Astrocyte (in vitro differentiated cells and primary cell): ENCODE results near the gene ULBP2. TPM values are rescaled to one million over a fixed set of nuclear protein-coding genes. Genes with fewer than 3 reads are reported as not detected.

Source experiments
- DNase-seq: peaks from one replicate; pipeline ENCODE4 v3.0.0-alpha.2; 2010; ENCODE audit warnings: low read depth
- FAIRE-seq: peaks from 2 replicates; lab custom pipeline; 2011; peaks lifted over from hg19 to GRCh38; lab: Jason Lieb, UNC
- H2AFZ ChIP-seq: 2 replicates; pipeline ENCODE4 v1.6.0; 2012; ENCODE audit warnings: low read depth, low read length, inconsistent platforms
- H3K27ac ChIP-seq: 2 replicates; pipeline ENCODE4 v1.5.1; 2011; ENCODE audit warnings: low read depth, low read length, inconsistent platforms
- H3K27me3 ChIP-seq: 2 replicates; pipeline ENCODE4 v1.6.0; 2011; ENCODE audit warnings: low read length, inconsistent platforms; ENCODE audit not compliant: insufficient read depth
- H3K36me3 ChIP-seq: 2 replicates; pipeline ENCODE4 v1.5.1; 2011; ENCODE audit warnings: low read length, inconsistent platforms; ENCODE audit not compliant: insufficient read depth
- H3K4me1 ChIP-seq: 2 replicates; pipeline ENCODE4 v1.5.1; 2011; ENCODE audit warnings: low read length, inconsistent platforms; ENCODE audit not compliant: insufficient read depth
- H3K4me2 ChIP-seq: 2 replicates; pipeline ENCODE4 v1.6.0; 2012; ENCODE audit warnings: low read length, inconsistent platforms
- H3K4me3 ChIP-seq: 2 replicates; pipeline ENCODE4 v1.5.1; 2011; ENCODE audit warnings: low read depth, mild to moderate bottlenecking, low read length, inconsistent platforms; ENCODE audit not compliant: insufficient read depth
- H3K79me2 ChIP-seq: 2 replicates; pipeline ENCODE4 v1.6.0; 2012; ENCODE audit warnings: mild to moderate bottlenecking, low read length, inconsistent platforms; ENCODE audit not compliant: insufficient read depth
- H3K9ac ChIP-seq: 2 replicates; pipeline ENCODE4 v1.6.0; 2012; ENCODE audit warnings: mild to moderate bottlenecking, low read length, inconsistent platforms
- H3K9me3 ChIP-seq: 2 replicates; pipeline ENCODE4 v1.5.1; 2012; ENCODE audit warnings: low read depth, mild to moderate bottlenecking, low read length, inconsistent platforms; ENCODE audit not compliant: insufficient read depth
- H4K20me1 ChIP-seq: 2 replicates; pipeline ENCODE4 v1.6.0; 2012; ENCODE audit warnings: low read length, inconsistent platforms; ENCODE audit not compliant: insufficient read depth
- H3K27ac Mint-ChIP-seq: one replicate; pipeline ENCODE4 v1.8.0; 2021; ENCODE audit warnings: mild to moderate bottlenecking, mixed read lengths; ENCODE audit not compliant: unreplicated experiment
- H3K27me3 Mint-ChIP-seq: one replicate; pipeline ENCODE4 v1.8.0; 2021; ENCODE audit warnings: low read depth, mixed read lengths; ENCODE audit not compliant: unreplicated experiment
- H3K36me3 Mint-ChIP-seq: one replicate; pipeline ENCODE4 v1.8.0; 2021; ENCODE audit warnings: low read depth, mixed read lengths; ENCODE audit not compliant: unreplicated experiment
- H3K4me1 Mint-ChIP-seq: one replicate; pipeline ENCODE4 v1.8.0; 2021; ENCODE audit warnings: low read depth, mixed read lengths; ENCODE audit not compliant: unreplicated experiment
- H3K4me3 Mint-ChIP-seq: one replicate; pipeline ENCODE4 v1.8.0; 2021; ENCODE audit warnings: mild to moderate bottlenecking, moderate library complexity, mixed read lengths; ENCODE audit not compliant: unreplicated experiment
- H3K9me3 Mint-ChIP-seq: one replicate; pipeline ENCODE4 v1.8.0; 2021; ENCODE audit warnings: mild to moderate bottlenecking, mixed read lengths; ENCODE audit not compliant: unreplicated experiment
- CTCF ChIP-seq: IDR thresholded peaks from 2 replicates; pipeline ENCODE4 v1.5.1; 2011; ENCODE audit warnings: low read depth, mild to moderate bottlenecking, inconsistent platforms, low read length, moderate library complexity; ENCODE audit not compliant: insufficient read depth
- EZH2 ChIP-seq: IDR thresholded peaks from 2 replicates; pipeline ENCODE4 v1.6.1; 2012; ENCODE audit warnings: mild to moderate bottlenecking, low read length, inconsistent platforms; ENCODE audit not compliant: insufficient read depth
- total RNA-seq: library from RNA; stranded (reverse); gene quantifications from 2 replicates; pipeline ENCODE4 v1.2.1, GENCODE V29; 2021

The ULBP2 gene
- total RNA-seq, 1 donor from 2014 or later, result 7.3 TPM

- Mint-ChIP-seq H3K4me3 (no peak overlapping the region), H3K27me3 (peaks cover 89% of the 10 kb centered on the region), H3K36me3 (no peaks in the 10 kb centered on the region), H3K27ac (no peak overlapping the region), H3K4me1 (peaks cover 3% of the 10 kb centered on the region), H3K9me3 (peaks cover 3% of the 10 kb centered on the region)
- Histone ChIP-seq H3K4me1 (peaks cover 2% of the 10 kb centered on the region), H3K4me2 (no peak overlapping the region), H3K36me3 (no peaks in the 10 kb centered on the region), H2AFZ (no peak overlapping the region), H3K4me3 (no peak overlapping the region), H3K27ac (no peak overlapping the region), H4K20me1 (no peaks in the 10 kb centered on the region), H3K27me3 (peaks cover 75% of the 10 kb centered on the region), H3K79me2 (no peaks in the 10 kb centered on the region), H3K9me3 (no peaks in the 10 kb centered on the region), H3K9ac (no peak overlapping the region)
- FAIRE-seq (no peak), DNase-seq (no peak)
- TF ChIP-seq CTCF (no peak), EZH2 (no peak)
Measured at GRCh38 chr6:149933461-149933860, 8.4 kb upstream of the ULBP2 start.

GRCh38 chr6:149934249-149935156, 7.3 kb upstream of the ULBP2 start:
- H3K27ac Mint-ChIP-seq, result no peak overlapping the region
- Histone ChIP-seq H3K79me2 (no peaks in the 10 kb centered on the region), H3K4me2 (no peak overlapping the region), H3K9ac (no peak overlapping the region), H3K9me3 (no peaks in the 10 kb centered on the region), H2AFZ (no peak overlapping the region), H3K4me3 (no peak overlapping the region), H4K20me1 (peaks cover 4% of the 10 kb centered on the region), H3K36me3 (no peaks in the 10 kb centered on the region), H3K4me1 (peaks cover 10% of the 10 kb centered on the region), H3K27me3 (peaks cover 78% of the 10 kb centered on the region), H3K27ac (no peak overlapping the region)
- TF ChIP-seq CTCF, result peak; percentile 79
- TF ChIP-seq EZH2, result no peak
- peaks cover 85% of the 10 kb centered on the region for H3K27me3 Mint-ChIP-seq
- H3K4me1 Mint-ChIP-seq, result peaks cover 6% of the 10 kb centered on the region
- DNase-seq (peak; percentile 43), FAIRE-seq (no peak)
- H3K4me3 Mint-ChIP-seq, result no peak overlapping the region
- peaks cover 4% of the 10 kb centered on the region for H3K9me3 Mint-ChIP-seq
- H3K36me3 Mint-ChIP-seq, result no peaks in the 10 kb centered on the region

GRCh38 chr6:149935246-149935645, 6.6 kb upstream of the ULBP2 start:
- Histone ChIP-seq H2AFZ (no peak overlapping the region), H3K79me2 (no peaks in the 10 kb centered on the region), H3K27ac (no peak overlapping the region), H3K9ac (no peak overlapping the region), H3K27me3 (peaks cover 78% of the 10 kb centered on the region), H3K36me3 (no peaks in the 10 kb centered on the region), H3K4me1 (peaks cover 10% of the 10 kb centered on the region), H4K20me1 (peaks cover 4% of the 10 kb centered on the region), H3K4me3 (no peak overlapping the region), H3K4me2 (no peak overlapping the region), H3K9me3 (no peaks in the 10 kb centered on the region)
- peaks cover 4% of the 10 kb centered on the region for H3K9me3 Mint-ChIP-seq
- FAIRE-seq, result no peak
- peak overlapping the region; percentile 27 for H3K4me3 Mint-ChIP-seq
- H3K27ac Mint-ChIP-seq, result no peak overlapping the region
- H3K36me3 Mint-ChIP-seq, result no peaks in the 10 kb centered on the region
- H3K4me1 Mint-ChIP-seq, result peaks cover 6% of the 10 kb centered on the region
- DNase-seq, result no peak
- no peak for TF ChIP-seq EZH2
- H3K27me3 Mint-ChIP-seq, result peaks cover 85% of the 10 kb centered on the region
